SK-N-SH (cell line): ENCODE results near the gene CLSTN2.

Source experiments
- CTCF ChIP-seq: fragments of 200-600 bp; sonication (generic); IDR thresholded peaks from 2 replicates; pipeline ENCODE4 v1.6.1; 2017; ENCODE audit warnings: antibody characterized with exemption, mild to moderate bottlenecking, moderate library complexity
- EP300 ChIP-seq, 2 experiments: IDR thresholded peaks; 2 replicates each; pipeline versions ENCODE4 v1.4.0 to v1.6.1; 2012; ENCODE audit warnings: borderline replicate concordance in 1 of 2, low read depth in 1 of 2, low read length in 1 of 2
- RXRA ChIP-seq: IDR thresholded peaks from 2 replicates; pipeline ENCODE4 v1.4.0; 2012; ENCODE audit warnings: low read depth, mild to moderate bottlenecking, borderline replicate concordance
- SIN3A ChIP-seq: IDR thresholded peaks from 2 replicates; pipeline ENCODE4 v1.6.1; 2012; ENCODE audit warnings: low read depth, mild to moderate bottlenecking, low read length, moderate library complexity, borderline replicate concordance

GRCh38 chr3:140432229-140432669 is 497.3 kb downstream of the CLSTN2 start:
- no peak for TF ChIP-seq EP300 (IDR thresholded peaks at IDR 0.05; ENCODE audit: borderline replicate concordance in 1 of 2, low read depth in 1 of 2, low read length in 1 of 2)
- TF ChIP-seq CTCF = no peak
- no peak for TF ChIP-seq RXRA
- TF ChIP-seq SIN3A = no peak
